ENCODE data around the gene LEMD2. TPM values are rescaled to one million over a fixed set of nuclear protein-coding genes. Genes with fewer than 3 reads are reported as not detected.
A peak's percentile ranks its signal among the peaks of the same experiment; 100 is the strongest.

The LEMD2 gene
- total RNA-seq, 1 experiment from 2014 or later, result 62.9 TPM

DNA sequence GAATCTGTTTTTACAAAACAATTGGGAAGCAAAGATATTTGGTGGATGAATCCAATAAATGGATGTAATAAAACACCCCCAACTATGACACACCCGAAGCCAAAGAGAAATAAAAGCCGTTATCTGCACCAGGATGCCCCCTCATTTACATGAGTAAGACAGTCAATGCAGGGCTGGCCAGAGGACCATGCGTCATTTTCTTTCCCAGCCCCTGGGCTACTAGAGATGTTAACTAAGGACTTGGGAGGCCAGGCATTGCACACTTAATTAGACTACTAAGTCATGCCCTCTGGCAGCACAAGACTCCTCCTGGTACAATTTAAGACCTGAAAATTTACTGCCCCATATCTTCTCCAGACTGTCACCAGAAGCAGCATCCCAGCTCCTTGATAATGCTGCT is 3.2 kb downstream of the LEMD2 start:
- TF ChIP-seq, protein P1, sequence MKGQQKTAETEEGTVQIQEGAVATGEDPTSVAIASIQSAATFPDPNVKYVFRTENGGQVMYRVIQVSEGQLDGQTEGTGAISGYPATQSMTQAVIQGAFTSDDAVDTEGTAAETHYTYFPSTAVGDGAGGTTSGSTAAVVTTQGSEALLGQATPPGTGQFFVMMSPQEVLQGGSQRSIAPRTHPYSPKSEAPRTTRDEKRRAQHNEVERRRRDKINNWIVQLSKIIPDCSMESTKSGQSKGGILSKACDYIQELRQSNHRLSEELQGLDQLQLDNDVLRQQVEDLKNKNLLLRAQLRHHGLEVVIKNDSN (CRISPR knock-in tag; IDR thresholded peaks at IDR 0.05), result no peak
- TF ChIP-seq SP1 (CRISPR knock-in tag; conservative IDR thresholded peaks at IDR 0.05) (no peak), RELA (CRISPR knock-in tag; IDR thresholded peaks at IDR 0.05; ENCODE audit: borderline replicate concordance) (no peak), SMAD3 (CRISPR knock-in tag; IDR thresholded peaks at IDR 0.05; ENCODE audit: borderline replicate concordance) (no peak), GABPB1 (CRISPR knock-in tag; IDR thresholded peaks at IDR 0.05) (no peak)
- TF ChIP-seq, protein P2, sequence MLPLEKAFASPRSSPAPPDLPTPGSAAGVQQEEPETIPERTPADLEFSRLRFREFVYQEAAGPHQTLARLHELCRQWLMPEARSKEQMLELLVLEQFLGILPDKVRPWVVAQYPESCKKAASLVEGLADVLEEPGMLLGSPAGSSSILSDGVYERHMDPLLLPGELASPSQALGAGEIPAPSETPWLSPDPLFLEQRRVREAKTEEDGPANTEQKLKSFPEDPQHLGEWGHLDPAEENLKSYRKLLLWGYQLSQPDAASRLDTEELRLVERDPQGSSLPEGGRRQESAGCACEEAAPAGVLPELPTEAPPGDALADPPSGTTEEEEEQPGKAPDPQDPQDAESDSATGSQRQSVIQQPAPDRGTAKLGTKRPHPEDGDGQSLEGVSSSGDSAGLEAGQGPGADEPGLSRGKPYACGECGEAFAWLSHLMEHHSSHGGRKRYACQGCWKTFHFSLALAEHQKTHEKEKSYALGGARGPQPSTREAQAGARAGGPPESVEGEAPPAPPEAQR (CRISPR knock-in tag; IDR thresholded peaks at IDR 0.05), result no peak
- TF ChIP-seq, protein P3, sequence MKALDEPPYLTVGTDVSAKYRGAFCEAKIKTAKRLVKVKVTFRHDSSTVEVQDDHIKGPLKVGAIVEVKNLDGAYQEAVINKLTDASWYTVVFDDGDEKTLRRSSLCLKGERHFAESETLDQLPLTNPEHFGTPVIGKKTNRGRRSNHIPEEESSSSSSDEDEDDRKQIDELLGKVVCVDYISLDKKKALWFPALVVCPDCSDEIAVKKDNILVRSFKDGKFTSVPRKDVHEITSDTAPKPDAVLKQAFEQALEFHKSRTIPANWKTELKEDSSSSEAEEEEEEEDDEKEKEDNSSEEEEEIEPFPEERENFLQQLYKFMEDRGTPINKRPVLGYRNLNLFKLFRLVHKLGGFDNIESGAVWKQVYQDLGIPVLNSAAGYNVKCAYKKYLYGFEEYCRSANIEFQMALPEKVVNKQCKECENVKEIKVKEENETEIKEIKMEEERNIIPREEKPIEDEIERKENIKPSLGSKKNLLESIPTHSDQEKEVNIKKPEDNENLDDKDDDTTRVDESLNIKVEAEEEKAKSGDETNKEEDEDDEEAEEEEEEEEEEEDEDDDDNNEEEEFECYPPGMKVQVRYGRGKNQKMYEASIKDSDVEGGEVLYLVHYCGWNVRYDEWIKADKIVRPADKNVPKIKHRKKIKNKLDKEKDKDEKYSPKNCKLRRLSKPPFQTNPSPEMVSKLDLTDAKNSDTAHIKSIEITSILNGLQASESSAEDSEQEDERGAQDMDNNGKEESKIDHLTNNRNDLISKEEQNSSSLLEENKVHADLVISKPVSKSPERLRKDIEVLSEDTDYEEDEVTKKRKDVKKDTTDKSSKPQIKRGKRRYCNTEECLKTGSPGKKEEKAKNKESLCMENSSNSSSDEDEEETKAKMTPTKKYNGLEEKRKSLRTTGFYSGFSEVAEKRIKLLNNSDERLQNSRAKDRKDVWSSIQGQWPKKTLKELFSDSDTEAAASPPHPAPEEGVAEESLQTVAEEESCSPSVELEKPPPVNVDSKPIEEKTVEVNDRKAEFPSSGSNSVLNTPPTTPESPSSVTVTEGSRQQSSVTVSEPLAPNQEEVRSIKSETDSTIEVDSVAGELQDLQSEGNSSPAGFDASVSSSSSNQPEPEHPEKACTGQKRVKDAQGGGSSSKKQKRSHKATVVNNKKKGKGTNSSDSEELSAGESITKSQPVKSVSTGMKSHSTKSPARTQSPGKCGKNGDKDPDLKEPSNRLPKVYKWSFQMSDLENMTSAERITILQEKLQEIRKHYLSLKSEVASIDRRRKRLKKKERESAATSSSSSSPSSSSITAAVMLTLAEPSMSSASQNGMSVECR (CRISPR knock-in tag; IDR thresholded peaks at IDR 0.05; ENCODE audit: borderline replicate concordance), result no peak
- TF ChIP-seq, protein P4, sequence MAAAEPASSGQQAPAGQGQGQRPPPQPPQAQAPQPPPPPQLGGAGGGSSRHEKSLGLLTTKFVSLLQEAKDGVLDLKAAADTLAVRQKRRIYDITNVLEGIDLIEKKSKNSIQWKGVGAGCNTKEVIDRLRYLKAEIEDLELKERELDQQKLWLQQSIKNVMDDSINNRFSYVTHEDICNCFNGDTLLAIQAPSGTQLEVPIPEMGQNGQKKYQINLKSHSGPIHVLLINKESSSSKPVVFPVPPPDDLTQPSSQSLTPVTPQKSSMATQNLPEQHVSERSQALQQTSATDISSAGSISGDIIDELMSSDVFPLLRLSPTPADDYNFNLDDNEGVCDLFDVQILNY (CRISPR knock-in tag; IDR thresholded peaks at IDR 0.05), result no peak
- TF ChIP-seq, protein P5, sequence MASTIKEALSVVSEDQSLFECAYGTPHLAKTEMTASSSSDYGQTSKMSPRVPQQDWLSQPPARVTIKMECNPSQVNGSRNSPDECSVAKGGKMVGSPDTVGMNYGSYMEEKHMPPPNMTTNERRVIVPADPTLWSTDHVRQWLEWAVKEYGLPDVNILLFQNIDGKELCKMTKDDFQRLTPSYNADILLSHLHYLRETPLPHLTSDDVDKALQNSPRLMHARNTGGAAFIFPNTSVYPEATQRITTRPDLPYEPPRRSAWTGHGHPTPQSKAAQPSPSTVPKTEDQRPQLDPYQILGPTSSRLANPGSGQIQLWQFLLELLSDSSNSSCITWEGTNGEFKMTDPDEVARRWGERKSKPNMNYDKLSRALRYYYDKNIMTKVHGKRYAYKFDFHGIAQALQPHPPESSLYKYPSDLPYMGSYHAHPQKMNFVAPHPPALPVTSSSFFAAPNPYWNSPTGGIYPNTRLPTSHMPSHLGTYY (CRISPR knock-in tag; IDR thresholded peaks at IDR 0.05), result no peak
- TF ChIP-seq, protein P6, sequence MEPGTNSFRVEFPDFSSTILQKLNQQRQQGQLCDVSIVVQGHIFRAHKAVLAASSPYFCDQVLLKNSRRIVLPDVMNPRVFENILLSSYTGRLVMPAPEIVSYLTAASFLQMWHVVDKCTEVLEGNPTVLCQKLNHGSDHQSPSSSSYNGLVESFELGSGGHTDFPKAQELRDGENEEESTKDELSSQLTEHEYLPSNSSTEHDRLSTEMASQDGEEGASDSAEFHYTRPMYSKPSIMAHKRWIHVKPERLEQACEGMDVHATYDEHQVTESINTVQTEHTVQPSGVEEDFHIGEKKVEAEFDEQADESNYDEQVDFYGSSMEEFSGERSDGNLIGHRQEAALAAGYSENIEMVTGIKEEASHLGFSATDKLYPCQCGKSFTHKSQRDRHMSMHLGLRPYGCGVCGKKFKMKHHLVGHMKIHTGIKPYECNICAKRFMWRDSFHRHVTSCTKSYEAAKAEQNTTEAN (CRISPR knock-in tag; IDR thresholded peaks at IDR 0.05), result no peak
- TF ChIP-seq, protein P7, sequence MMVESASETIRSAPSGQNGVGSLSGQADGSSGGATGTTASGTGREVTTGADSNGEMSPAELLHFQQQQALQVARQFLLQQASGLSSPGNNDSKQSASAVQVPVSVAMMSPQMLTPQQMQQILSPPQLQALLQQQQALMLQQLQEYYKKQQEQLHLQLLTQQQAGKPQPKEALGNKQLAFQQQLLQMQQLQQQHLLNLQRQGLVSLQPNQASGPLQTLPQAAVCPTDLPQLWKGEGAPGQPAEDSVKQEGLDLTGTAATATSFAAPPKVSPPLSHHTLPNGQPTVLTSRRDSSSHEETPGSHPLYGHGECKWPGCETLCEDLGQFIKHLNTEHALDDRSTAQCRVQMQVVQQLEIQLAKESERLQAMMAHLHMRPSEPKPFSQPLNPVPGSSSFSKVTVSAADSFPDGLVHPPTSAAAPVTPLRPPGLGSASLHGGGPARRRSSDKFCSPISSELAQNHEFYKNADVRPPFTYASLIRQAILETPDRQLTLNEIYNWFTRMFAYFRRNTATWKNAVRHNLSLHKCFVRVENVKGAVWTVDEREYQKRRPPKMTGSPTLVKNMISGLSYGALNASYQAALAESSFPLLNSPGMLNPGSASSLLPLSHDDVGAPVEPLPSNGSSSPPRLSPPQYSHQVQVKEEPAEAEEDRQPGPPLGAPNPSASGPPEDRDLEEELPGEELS (CRISPR knock-in tag; IDR thresholded peaks at IDR 0.05), result no peak
- TF ChIP-seq, protein P8, sequence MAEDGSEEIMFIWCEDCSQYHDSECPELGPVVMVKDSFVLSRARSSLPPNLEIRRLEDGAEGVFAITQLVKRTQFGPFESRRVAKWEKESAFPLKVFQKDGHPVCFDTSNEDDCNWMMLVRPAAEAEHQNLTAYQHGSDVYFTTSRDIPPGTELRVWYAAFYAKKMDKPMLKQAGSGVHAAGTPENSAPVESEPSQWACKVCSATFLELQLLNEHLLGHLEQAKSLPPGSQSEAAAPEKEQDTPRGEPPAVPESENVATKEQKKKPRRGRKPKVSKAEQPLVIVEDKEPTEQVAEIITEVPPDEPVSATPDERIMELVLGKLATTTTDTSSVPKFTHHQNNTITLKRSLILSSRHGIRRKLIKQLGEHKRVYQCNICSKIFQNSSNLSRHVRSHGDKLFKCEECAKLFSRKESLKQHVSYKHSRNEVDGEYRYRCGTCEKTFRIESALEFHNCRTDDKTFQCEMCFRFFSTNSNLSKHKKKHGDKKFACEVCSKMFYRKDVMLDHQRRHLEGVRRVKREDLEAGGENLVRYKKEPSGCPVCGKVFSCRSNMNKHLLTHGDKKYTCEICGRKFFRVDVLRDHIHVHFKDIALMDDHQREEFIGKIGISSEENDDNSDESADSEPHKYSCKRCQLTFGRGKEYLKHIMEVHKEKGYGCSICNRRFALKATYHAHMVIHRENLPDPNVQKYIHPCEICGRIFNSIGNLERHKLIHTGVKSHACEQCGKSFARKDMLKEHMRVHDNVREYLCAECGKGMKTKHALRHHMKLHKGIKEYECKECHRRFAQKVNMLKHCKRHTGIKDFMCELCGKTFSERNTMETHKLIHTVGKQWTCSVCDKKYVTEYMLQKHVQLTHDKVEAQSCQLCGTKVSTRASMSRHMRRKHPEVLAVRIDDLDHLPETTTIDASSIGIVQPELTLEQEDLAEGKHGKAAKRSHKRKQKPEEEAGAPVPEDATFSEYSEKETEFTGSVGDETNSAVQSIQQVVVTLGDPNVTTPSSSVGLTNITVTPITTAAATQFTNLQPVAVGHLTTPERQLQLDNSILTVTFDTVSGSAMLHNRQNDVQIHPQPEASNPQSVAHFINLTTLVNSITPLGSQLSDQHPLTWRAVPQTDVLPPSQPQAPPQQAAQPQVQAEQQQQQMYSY (CRISPR knock-in tag; IDR thresholded peaks at IDR 0.05), result no peak
- peak overlapping the region; percentile 86 for H3K4me3 Mint-ChIP-seq
- H3K36me3 Mint-ChIP-seq, result peaks cover 22% of the 10 kb centered on the region
- ChIA-PET POLR2A (no interaction called here), CTCF (interaction anchor here (4.2 kb wide), 1 partner anchor 15 kb away, joined by 29 read pairs; no protein-coding TSS in a partner anchor)
- H3K9me3 Mint-ChIP-seq, result no peaks in the 10 kb centered on the region
- H3K4me1 Mint-ChIP-seq, result peaks cover 73% of the 10 kb centered on the region
- ATAC-seq (no peak), DNase-seq (ENCODE audit: low spot score) (no peak)
- no peaks in the 10 kb centered on the region for H3K27me3 Mint-ChIP-seq (ENCODE audit: low read depth)
- H3K27ac Mint-ChIP-seq, result no peak overlapping the region; the same call in 1 of the 2 replicates

Data from WTC11 (cell line).